ENCODE data around the gene AGAP1. TPM values are rescaled to one million over a fixed set of nuclear protein-coding genes. Genes with fewer than 3 reads are reported as not detected.

The AGAP1 gene
- total RNA-seq, 1 donor = 10.8 TPM

GRCh38 chr2:235661167-235661937, 167.5 kb downstream of the AGAP1 start:
- no peak for TF ChIP-seq CTCF (IDR thresholded peaks at IDR 0.05; ENCODE audit: insufficient read depth, low read depth, low read length)
- DNase-seq (ENCODE audit: low read depth) = no peak
- no peak overlapping the region for H3K4me3 ChIP-seq (ENCODE audit: low read depth, low read length)

- DNase-seq (ENCODE audit: low read depth) = no peak
- TF ChIP-seq CTCF (IDR thresholded peaks at IDR 0.05; ENCODE audit: insufficient read depth, low read depth, low read length) = no peak
- no peak overlapping the region for H3K4me3 ChIP-seq (ENCODE audit: low read depth, low read length)
These were observed 168.1 kb downstream of the AGAP1 start for GRCh38 chr2:235661952-235662351.

- no peak overlapping the region for H3K4me3 ChIP-seq (ENCODE audit: low read depth, low read length)
- no peak for DNase-seq (ENCODE audit: low read depth)
- TF ChIP-seq CTCF (IDR thresholded peaks at IDR 0.05; ENCODE audit: insufficient read depth, low read depth, low read length) = no peak
These were observed 170.0 kb downstream of the AGAP1 start for GRCh38 chr2:235663875-235664274.

GRCh38 chr2:235665661-235666212, 171.9 kb downstream of the AGAP1 start:
- peak overlapping the region; percentile 40 for H3K4me3 ChIP-seq (ENCODE audit: low read depth, low read length)
- no peak for TF ChIP-seq CTCF (IDR thresholded peaks at IDR 0.05; ENCODE audit: insufficient read depth, low read depth, low read length)
- DNase-seq (ENCODE audit: low read depth) = peak; percentile 71

- no peak for TF ChIP-seq CTCF (IDR thresholded peaks at IDR 0.05; ENCODE audit: insufficient read depth, low read depth, low read length)
- H3K4me3 ChIP-seq (ENCODE audit: low read depth, low read length) = peak overlapping the region; percentile 40
- peak; percentile 91 for DNase-seq (ENCODE audit: low read depth)
These were observed 172.5 kb downstream of the AGAP1 start for GRCh38 chr2:235666213-235666781.

- no peak for TF ChIP-seq CTCF (IDR thresholded peaks at IDR 0.05; ENCODE audit: insufficient read depth, low read depth, low read length)
- H3K4me3 ChIP-seq (ENCODE audit: low read depth, low read length) = no peak overlapping the region
- DNase-seq (ENCODE audit: low read depth) = no peak
These were observed 174.9 kb downstream of the AGAP1 start for GRCh38 chr2:235668782-235669181.

All from fibroblast of villous mesenchyme (primary cell).